ENCODE measurements around the gene EML6.

DNA sequence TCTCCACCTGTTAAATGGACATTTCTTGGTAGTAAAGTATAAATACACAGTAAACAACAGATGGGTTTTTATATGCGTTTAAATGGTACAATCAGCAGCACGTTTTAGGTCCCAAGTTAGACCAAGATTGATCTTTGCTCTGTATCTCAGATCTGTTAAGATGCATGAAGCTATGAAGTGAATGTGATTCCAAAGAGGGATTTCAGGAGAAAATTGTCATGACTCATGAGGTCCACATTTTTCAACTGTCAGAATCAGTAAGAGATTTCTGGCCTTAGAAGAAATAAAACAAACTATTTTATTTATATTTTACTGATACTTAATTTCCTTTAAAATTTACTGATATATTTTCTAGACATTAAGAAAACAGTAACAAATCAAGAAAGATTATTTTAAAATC lies 142.7 kb downstream of the EML6 start:
- TF ChIP-seq POLR2A (IDR thresholded peaks at IDR 0.05) (no peak), CTCF (IDR thresholded peaks at IDR 0.05) (no peak)
